GM23338 (cell line): Measurements from ENCODE around the gene KRT9.

ENCODE experiments used
- CREB1 ChIP-seq: fragments of 250-450 bp; sonication (Bioruptor Pico); IDR thresholded peaks from 2 replicates; pipeline ENCODE4 v1.5.0; 2020; ENCODE audit warnings: low read depth, mild to moderate bottlenecking, moderate library complexity
- EZH2 ChIP-seq: fragments of 200-600 bp; sonication (generic); IDR thresholded peaks from one replicate; pipeline ENCODE4 v1.8.0; 2017; ENCODE audit warnings: antibody characterized with exemption, mild to moderate bottlenecking, low read depth; ENCODE audit not compliant: unreplicated experiment
- EZH2phosphoT487 ChIP-seq: fragments of 200-600 bp; sonication (generic); IDR thresholded peaks from one replicate; pipeline ENCODE4 v1.8.1; 2018; ENCODE audit warnings: antibody characterized with exemption; ENCODE audit not compliant: unreplicated experiment
- JUNB ChIP-seq: IDR thresholded peaks from one replicate; pipeline ENCODE4 v1.6.1; 2016; ENCODE audit warnings: antibody characterized with exemption; ENCODE audit not compliant: unreplicated experiment
- NANOG ChIP-seq: IDR thresholded peaks from 2 replicates; pipeline ENCODE4 v1.6.1; 2016; ENCODE audit warnings: antibody characterized with exemption, borderline replicate concordance
- POLR2AphosphoS5 ChIP-seq: IDR thresholded peaks from 2 replicates; pipeline ENCODE4 v1.6.1; 2016; ENCODE audit warnings: antibody characterized with exemption, low read depth
- ZNF114 ChIP-seq: fragments of 250-450 bp; sonication (Bioruptor Pico); IDR thresholded peaks from 2 replicates; pipeline ENCODE4 v1.5.0; 2020; ENCODE audit warnings: mild to moderate bottlenecking, moderate library complexity
- ZNF331 ChIP-seq: fragments of 250-450 bp; sonication (Bioruptor Pico); IDR thresholded peaks from 2 replicates; pipeline ENCODE4 v1.5.0; 2020; ENCODE audit warnings: low read depth, mild to moderate bottlenecking, moderate library complexity
- TF ChIP-seq, protein P1 (sequence below), 2 experiments: fragments of 200-600 bp in 1 of 2; sonication (generic) in 1 of 2; conservative IDR thresholded peaks; 2 replicates each; pipeline versions ENCODE4 v1.5.1 to v1.6.1; 2016 to 2017; ENCODE audit warnings: antibody characterized with exemption in 2 of 2, low read depth in 2 of 2, mild to moderate bottlenecking in 2 of 2, moderate library complexity in 1 of 2
- TF ChIP-seq, protein P2 (sequence below): fragments of 250-450 bp; sonication (Bioruptor Pico); IDR thresholded peaks from 2 replicates; pipeline ENCODE4 v1.5.0; 2020; ENCODE audit warnings: mild to moderate bottlenecking, moderate library complexity
- TF ChIP-seq, protein P3 (sequence below): IDR thresholded peaks from 2 replicates; pipeline ENCODE4 v1.6.1; 2016; ENCODE audit warnings: antibody characterized with exemption
- TF ChIP-seq, protein P4 (sequence below): IDR thresholded peaks from one replicate; pipeline ENCODE4 v1.6.1; 2018; ENCODE audit warnings: antibody characterized with exemption; ENCODE audit not compliant: unreplicated experiment

DNA sequence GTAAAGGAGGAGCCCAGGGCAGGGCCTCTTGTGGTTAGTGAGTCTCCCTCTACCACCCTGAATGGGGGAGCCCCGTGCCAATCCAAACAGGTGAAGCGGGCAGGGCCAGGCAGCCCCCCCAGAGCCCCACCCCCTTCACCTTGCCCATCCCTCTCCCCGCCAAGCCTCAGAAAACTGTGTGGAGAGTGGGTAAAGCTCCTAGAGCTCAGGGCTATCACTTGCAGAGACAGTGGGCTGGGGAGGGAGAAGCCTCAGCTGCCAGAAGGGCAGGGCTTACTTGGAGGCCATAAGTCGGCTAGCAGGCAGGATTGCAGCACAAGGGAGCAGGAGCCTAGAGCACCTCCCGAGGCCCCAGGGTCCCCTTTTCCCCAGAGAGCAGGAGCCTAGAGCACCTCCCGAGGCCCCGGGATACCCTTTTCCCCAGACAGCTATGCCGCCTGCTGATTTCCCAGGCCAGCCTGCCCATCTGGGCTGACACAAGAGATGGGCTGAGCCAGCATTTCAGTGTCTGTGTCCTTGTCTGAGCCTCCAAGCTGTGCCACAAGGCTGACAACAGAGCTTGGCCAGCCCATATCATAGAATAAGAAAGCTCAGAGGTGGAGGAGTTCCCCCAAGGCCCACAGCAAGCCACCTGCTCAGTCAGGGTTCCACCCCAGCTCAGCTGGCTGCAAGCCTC lies 21.6 kb upstream of the KRT9 start:
- TF ChIP-seq EZH2 (no peak), POLR2AphosphoS5 (no peak), EZH2phosphoT487 (no peak), ZNF331 (CRISPR knock-in tag) (no peak), CREB1 (CRISPR knock-in tag) (no peak), NANOG (no peak), JUNB (no peak), ZNF114 (CRISPR knock-in tag) (no peak)
- TF ChIP-seq, protein P1, sequence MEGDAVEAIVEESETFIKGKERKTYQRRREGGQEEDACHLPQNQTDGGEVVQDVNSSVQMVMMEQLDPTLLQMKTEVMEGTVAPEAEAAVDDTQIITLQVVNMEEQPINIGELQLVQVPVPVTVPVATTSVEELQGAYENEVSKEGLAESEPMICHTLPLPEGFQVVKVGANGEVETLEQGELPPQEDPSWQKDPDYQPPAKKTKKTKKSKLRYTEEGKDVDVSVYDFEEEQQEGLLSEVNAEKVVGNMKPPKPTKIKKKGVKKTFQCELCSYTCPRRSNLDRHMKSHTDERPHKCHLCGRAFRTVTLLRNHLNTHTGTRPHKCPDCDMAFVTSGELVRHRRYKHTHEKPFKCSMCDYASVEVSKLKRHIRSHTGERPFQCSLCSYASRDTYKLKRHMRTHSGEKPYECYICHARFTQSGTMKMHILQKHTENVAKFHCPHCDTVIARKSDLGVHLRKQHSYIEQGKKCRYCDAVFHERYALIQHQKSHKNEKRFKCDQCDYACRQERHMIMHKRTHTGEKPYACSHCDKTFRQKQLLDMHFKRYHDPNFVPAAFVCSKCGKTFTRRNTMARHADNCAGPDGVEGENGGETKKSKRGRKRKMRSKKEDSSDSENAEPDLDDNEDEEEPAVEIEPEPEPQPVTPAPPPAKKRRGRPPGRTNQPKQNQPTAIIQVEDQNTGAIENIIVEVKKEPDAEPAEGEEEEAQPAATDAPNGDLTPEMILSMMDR (conservative IDR thresholded peaks at IDR 0.05; ENCODE audit: low read depth in 2 of 2): no peak
- TF ChIP-seq, protein P2, sequence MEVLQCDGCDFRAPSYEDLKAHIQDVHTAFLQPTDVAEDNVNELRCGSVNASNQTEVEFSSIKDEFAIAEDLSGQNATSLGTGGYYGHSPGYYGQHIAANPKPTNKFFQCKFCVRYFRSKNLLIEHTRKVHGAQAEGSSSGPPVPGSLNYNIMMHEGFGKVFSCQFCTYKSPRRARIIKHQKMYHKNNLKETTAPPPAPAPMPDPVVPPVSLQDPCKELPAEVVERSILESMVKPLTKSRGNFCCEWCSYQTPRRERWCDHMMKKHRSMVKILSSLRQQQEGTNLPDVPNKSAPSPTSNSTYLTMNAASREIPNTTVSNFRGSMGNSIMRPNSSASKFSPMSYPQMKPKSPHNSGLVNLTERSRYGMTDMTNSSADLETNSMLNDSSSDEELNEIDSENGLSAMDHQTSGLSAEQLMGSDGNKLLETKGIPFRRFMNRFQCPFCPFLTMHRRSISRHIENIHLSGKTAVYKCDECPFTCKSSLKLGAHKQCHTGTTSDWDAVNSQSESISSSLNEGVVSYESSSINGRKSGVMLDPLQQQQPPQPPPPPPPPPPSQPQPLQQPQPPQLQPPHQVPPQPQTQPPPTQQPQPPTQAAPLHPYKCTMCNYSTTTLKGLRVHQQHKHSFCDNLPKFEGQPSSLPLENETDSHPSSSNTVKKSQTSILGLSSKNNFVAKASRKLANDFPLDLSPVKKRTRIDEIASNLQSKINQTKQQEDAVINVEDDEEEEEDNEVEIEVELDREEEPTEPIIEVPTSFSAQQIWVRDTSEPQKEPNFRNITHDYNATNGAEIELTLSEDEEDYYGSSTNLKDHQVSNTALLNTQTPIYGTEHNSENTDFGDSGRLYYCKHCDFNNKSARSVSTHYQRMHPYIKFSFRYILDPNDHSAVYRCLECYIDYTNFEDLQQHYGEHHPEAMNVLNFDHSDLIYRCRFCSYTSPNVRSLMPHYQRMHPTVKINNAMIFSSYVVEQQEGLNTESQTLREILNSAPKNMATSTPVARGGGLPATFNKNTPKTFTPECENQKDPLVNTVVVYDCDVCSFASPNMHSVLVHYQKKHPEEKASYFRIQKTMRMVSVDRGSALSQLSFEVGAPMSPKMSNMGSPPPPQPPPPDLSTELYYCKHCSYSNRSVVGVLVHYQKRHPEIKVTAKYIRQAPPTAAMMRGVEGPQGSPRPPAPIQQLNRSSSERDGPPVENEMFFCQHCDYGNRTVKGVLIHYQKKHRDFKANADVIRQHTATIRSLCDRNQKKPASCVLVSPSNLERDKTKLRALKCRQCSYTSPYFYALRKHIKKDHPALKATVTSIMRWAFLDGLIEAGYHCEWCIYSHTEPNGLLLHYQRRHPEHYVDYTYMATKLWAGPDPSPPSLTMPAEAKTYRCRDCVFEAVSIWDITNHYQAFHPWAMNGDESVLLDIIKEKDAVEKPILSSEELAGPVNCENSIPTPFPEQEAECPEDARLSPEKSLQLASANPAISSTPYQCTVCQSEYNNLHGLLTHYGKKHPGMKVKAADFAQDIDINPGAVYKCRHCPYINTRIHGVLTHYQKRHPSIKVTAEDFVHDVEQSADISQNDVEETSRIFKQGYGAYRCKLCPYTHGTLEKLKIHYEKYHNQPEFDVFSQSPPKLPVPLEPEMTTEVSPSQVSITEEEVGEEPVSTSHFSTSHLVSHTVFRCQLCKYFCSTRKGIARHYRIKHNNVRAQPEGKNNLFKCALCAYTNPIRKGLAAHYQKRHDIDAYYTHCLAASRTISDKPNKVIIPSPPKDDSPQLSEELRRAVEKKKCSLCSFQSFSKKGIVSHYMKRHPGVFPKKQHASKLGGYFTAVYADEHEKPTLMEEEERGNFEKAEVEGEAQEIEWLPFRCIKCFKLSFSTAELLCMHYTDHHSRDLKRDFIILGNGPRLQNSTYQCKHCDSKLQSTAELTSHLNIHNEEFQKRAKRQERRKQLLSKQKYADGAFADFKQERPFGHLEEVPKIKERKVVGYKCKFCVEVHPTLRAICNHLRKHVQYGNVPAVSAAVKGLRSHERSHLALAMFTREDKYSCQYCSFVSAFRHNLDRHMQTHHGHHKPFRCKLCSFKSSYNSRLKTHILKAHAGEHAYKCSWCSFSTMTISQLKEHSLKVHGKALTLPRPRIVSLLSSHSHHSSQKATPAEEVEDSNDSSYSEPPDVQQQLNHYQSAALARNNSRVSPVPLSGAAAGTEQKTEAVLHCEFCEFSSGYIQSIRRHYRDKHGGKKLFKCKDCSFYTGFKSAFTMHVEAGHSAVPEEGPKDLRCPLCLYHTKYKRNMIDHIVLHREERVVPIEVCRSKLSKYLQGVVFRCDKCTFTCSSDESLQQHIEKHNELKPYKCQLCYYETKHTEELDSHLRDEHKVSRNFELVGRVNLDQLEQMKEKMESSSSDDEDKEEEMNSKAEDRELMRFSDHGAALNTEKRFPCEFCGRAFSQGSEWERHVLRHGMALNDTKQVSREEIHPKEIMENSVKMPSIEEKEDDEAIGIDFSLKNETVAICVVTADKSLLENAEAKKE (CRISPR knock-in tag): no peak
- TF ChIP-seq, protein P3, sequence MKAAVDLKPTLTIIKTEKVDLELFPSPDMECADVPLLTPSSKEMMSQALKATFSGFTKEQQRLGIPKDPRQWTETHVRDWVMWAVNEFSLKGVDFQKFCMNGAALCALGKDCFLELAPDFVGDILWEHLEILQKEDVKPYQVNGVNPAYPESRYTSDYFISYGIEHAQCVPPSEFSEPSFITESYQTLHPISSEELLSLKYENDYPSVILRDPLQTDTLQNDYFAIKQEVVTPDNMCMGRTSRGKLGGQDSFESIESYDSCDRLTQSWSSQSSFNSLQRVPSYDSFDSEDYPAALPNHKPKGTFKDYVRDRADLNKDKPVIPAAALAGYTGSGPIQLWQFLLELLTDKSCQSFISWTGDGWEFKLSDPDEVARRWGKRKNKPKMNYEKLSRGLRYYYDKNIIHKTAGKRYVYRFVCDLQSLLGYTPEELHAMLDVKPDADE: no peak
- TF ChIP-seq, protein P4, sequence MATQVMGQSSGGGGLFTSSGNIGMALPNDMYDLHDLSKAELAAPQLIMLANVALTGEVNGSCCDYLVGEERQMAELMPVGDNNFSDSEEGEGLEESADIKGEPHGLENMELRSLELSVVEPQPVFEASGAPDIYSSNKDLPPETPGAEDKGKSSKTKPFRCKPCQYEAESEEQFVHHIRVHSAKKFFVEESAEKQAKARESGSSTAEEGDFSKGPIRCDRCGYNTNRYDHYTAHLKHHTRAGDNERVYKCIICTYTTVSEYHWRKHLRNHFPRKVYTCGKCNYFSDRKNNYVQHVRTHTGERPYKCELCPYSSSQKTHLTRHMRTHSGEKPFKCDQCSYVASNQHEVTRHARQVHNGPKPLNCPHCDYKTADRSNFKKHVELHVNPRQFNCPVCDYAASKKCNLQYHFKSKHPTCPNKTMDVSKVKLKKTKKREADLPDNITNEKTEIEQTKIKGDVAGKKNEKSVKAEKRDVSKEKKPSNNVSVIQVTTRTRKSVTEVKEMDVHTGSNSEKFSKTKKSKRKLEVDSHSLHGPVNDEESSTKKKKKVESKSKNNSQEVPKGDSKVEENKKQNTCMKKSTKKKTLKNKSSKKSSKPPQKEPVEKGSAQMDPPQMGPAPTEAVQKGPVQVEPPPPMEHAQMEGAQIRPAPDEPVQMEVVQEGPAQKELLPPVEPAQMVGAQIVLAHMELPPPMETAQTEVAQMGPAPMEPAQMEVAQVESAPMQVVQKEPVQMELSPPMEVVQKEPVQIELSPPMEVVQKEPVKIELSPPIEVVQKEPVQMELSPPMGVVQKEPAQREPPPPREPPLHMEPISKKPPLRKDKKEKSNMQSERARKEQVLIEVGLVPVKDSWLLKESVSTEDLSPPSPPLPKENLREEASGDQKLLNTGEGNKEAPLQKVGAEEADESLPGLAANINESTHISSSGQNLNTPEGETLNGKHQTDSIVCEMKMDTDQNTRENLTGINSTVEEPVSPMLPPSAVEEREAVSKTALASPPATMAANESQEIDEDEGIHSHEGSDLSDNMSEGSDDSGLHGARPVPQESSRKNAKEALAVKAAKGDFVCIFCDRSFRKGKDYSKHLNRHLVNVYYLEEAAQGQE: no peak
